Measurements from ENCODE around the gene KRTAP22-1. TPM values are rescaled to one million over a fixed set of nuclear protein-coding genes. Genes with fewer than 3 reads are reported as not detected.

The KRTAP22-1 gene
- total RNA-seq, 1 donor from 2014 or later = not detected

- no peak overlapping the region for H3K4me3 ChIP-seq
- no peaks in the 10 kb centered on the region for H3K36me3 ChIP-seq
- H3K27me3 ChIP-seq (ENCODE audit: low read depth) = no peaks in the 10 kb centered on the region
- TF ChIP-seq CTCF (IDR thresholded peaks at IDR 0.05; ENCODE audit: borderline replicate concordance) = no peak
- no peak for DNase-seq
- intact Hi-C loops (cut with micrococcal nuclease) = no loop called here
- H3K9me3 ChIP-seq (replicated peaks) = peaks cover 13% of the 10 kb centered on the region
- no peaks in the 10 kb centered on the region for H3K4me1 ChIP-seq
- H3K27ac ChIP-seq (replicated peaks) = no peak overlapping the region
These were observed 11.2 kb downstream of the KRTAP22-1 start for GRCh38 chr21:30612132-30612531.

GRCh38 chr21:30613836-30614235 is 12.9 kb downstream of the KRTAP22-1 start, which contains the start of gene KRTAP6-1:
Gene KRTAP6-1 (minus strand): TSS chr21:30613930. CDS start chr21:30613904, 26 bp downstream.
- peaks cover 7% of the 10 kb centered on the region for H3K9me3 ChIP-seq (replicated peaks)
- TF ChIP-seq CTCF (IDR thresholded peaks at IDR 0.05; ENCODE audit: borderline replicate concordance) = no peak
- no peak for DNase-seq
- H3K4me1 ChIP-seq = no peaks in the 10 kb centered on the region
- H3K36me3 ChIP-seq = no peaks in the 10 kb centered on the region
- intact Hi-C loops (cut with micrococcal nuclease) = no loop called here
- H3K4me3 ChIP-seq = no peak within 1 kb of the TSS
- no peak within 1 kb of the TSS for H3K27ac ChIP-seq (replicated peaks)
- no peaks in the 10 kb centered on the region for H3K27me3 ChIP-seq (ENCODE audit: low read depth)

GRCh38 chr21:30615199-30615598 is 14.3 kb downstream of the KRTAP22-1 start:
- no peak overlapping the region for H3K27ac ChIP-seq (replicated peaks)
- intact Hi-C loops (cut with micrococcal nuclease) = no loop called here
- H3K4me3 ChIP-seq = no peak overlapping the region
- H3K36me3 ChIP-seq = no peaks in the 10 kb centered on the region
- TF ChIP-seq CTCF (IDR thresholded peaks at IDR 0.05; ENCODE audit: borderline replicate concordance) = no peak
- DNase-seq = no peak
- H3K9me3 ChIP-seq (replicated peaks) = peaks cover 7% of the 10 kb centered on the region
- H3K4me1 ChIP-seq = no peaks in the 10 kb centered on the region
- no peaks in the 10 kb centered on the region for H3K27me3 ChIP-seq (ENCODE audit: low read depth)

GRCh38 chr21:30616125-30616524 is 15.2 kb downstream of the KRTAP22-1 start, which contains the start of gene KRTAP20-1:
Gene KRTAP20-1 (plus strand): TSS chr21:30616425. CDS start chr21:30616455, 30 bp downstream.
- no peak for DNase-seq
- H3K27ac ChIP-seq (replicated peaks) = no peak within 1 kb of the TSS
- H3K4me1 ChIP-seq = no peaks in the 10 kb centered on the region
- H3K27me3 ChIP-seq (ENCODE audit: low read depth) = no peaks in the 10 kb centered on the region
- intact Hi-C loops (cut with micrococcal nuclease) = no loop called here
- H3K4me3 ChIP-seq = no peak within 1 kb of the TSS
- no peaks in the 10 kb centered on the region for H3K9me3 ChIP-seq (replicated peaks)
- TF ChIP-seq CTCF (IDR thresholded peaks at IDR 0.05; ENCODE audit: borderline replicate concordance) = no peak
- H3K36me3 ChIP-seq = no peaks in the 10 kb centered on the region

- Histone ChIP-seq H3K36me3 (no peaks in the 10 kb centered on the region), H3K27me3 (ENCODE audit: low read depth) (no peaks in the 10 kb centered on the region), H3K4me1 (no peaks in the 10 kb centered on the region), H3K27ac (replicated peaks) (no peak overlapping the region), H3K4me3 (no peak overlapping the region), H3K9me3 (replicated peaks) (peaks cover 6% of the 10 kb centered on the region)
- no peak for TF ChIP-seq CTCF (IDR thresholded peaks at IDR 0.05; ENCODE audit: borderline replicate concordance)
- intact Hi-C loops (cut with micrococcal nuclease) = no loop called here
- DNase-seq = no peak
These were observed 19.2 kb downstream of the KRTAP22-1 start for GRCh38 chr21:30620080-30620479.

Measured in left ventricle myocardium inferior (tissue), 1 donor.